PFSK-1 (cell line): Measurements from ENCODE around the gene KCNMA1.

Experiments used
- FOXP2 ChIP-seq: optimal IDR thresholded peaks from 2 replicates; pipeline ENCODE3; 2011; ENCODE audit warnings: borderline replicate concordance, control low read depth, inconsistent platforms; ENCODE audit not compliant: insufficient read depth; ENCODE audit errors: extremely low read length, extremely low read depth
- POLR2AphosphoS5 ChIP-seq: IDR thresholded peaks from 2 replicates; pipeline ENCODE4 v1.6.1; 2012; ENCODE audit warnings: low read depth, mild to moderate bottlenecking, control low read depth, low read length, moderate library complexity
- REST ChIP-seq, 2 experiments: IDR thresholded peaks; 2 replicates each; pipeline versions ENCODE4 v1.6.1 to v1.8.0; 2011 to 2012; ENCODE audit warnings: low read depth in 2 of 2, low read length in 2 of 2, control low read depth in 1 of 2, inconsistent platforms in 1 of 2, mild to moderate bottlenecking in 1 of 2, moderate library complexity in 1 of 2; ENCODE audit not compliant: insufficient read depth in 1 of 2
- SIN3A ChIP-seq: IDR thresholded peaks from 2 replicates; pipeline ENCODE4 v1.6.1; 2012; ENCODE audit warnings: mild to moderate bottlenecking, low read length, moderate library complexity, borderline replicate concordance; ENCODE audit not compliant: insufficient read depth
- TAF1 ChIP-seq: IDR thresholded peaks from 2 replicates; pipeline ENCODE4 v1.6.1; 2012; ENCODE audit warnings: low read length, control low read depth, borderline replicate concordance; ENCODE audit not compliant: insufficient read depth

The KCNMA1 gene

GRCh38 chr10:77556990-77557601 is 80.5 kb downstream of the KCNMA1 start:
- no peak for TF ChIP-seq REST (IDR thresholded peaks at IDR 0.05; ENCODE audit: insufficient read depth in 1 of 2, low read depth in 2 of 2, low read length in 2 of 2)
- no peak for TF ChIP-seq SIN3A
- no peak for TF ChIP-seq FOXP2

GRCh38 chr10:77555591-77556212 is 81.9 kb downstream of the KCNMA1 start:
- TF ChIP-seq TAF1 (no peak), FOXP2 (no peak), POLR2AphosphoS5 (no peak), REST (IDR thresholded peaks at IDR 0.05; ENCODE audit: insufficient read depth in 1 of 2, low read depth in 2 of 2, low read length in 2 of 2) (no peak), SIN3A (no peak)

GRCh38 chr10:77554996-77555397 is 82.6 kb downstream of the KCNMA1 start:
- TF ChIP-seq TAF1 (no peak), FOXP2 (no peak), POLR2AphosphoS5 (no peak), SIN3A (no peak), REST (IDR thresholded peaks at IDR 0.05; ENCODE audit: insufficient read depth in 1 of 2, low read depth in 2 of 2, low read length in 2 of 2) (no peak)

GRCh38 chr10:77553966-77554365 is 83.6 kb downstream of the KCNMA1 start:
- no peak for TF ChIP-seq TAF1
- no peak for TF ChIP-seq POLR2AphosphoS5
- no peak for TF ChIP-seq SIN3A
- TF ChIP-seq REST (IDR thresholded peaks at IDR 0.05; ENCODE audit: insufficient read depth in 1 of 2, low read depth in 2 of 2, low read length in 2 of 2) = no peak
- TF ChIP-seq FOXP2 = no peak
